Measurements from ENCODE around the gene TREX2. TPM values are rescaled to one million over a fixed set of nuclear protein-coding genes. Genes with fewer than 3 reads are reported as not detected.

Gene TREX2
- total RNA-seq, 4 donors from 2014 or later = 1.1 to 3.1 (median 3.0) TPM; not detected in 1

- Histone ChIP-seq H3K27ac (peak within 1 kb of the TSS; percentile 64 to 83 (median 72)), H3K4me1 (peaks cover 0 to 13% (median 2%) of the 10 kb centered on the region in 4 donors), H3K4me3 (peak within 1 kb of the TSS; percentile 57 to 81 (median 60)), H3K27me3 (no peaks in the 10 kb centered on the region), H3K36me3 (no peaks in the 10 kb centered on the region), H3K9me3 (no peaks in the 10 kb centered on the region)
- TF ChIP-seq POLR2A (IDR thresholded peaks at IDR 0.05) = no peak
- TF ChIP-seq, protein P1, sequence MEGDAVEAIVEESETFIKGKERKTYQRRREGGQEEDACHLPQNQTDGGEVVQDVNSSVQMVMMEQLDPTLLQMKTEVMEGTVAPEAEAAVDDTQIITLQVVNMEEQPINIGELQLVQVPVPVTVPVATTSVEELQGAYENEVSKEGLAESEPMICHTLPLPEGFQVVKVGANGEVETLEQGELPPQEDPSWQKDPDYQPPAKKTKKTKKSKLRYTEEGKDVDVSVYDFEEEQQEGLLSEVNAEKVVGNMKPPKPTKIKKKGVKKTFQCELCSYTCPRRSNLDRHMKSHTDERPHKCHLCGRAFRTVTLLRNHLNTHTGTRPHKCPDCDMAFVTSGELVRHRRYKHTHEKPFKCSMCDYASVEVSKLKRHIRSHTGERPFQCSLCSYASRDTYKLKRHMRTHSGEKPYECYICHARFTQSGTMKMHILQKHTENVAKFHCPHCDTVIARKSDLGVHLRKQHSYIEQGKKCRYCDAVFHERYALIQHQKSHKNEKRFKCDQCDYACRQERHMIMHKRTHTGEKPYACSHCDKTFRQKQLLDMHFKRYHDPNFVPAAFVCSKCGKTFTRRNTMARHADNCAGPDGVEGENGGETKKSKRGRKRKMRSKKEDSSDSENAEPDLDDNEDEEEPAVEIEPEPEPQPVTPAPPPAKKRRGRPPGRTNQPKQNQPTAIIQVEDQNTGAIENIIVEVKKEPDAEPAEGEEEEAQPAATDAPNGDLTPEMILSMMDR (IDR thresholded peaks at IDR 0.05) = peak; percentile 35 to 66 (median 64)
- peak; percentile 80 to 93 (median 91) for DNase-seq
Measured at GRCh38 chrX:153470411-153471363, 24.8 kb upstream of the TREX2 start, which contains the start of gene HAUS7. HAUS7 (minus strand) TSS chrX:153470576; CDS start chrX:153470557, 19 bp downstream.

DNA sequence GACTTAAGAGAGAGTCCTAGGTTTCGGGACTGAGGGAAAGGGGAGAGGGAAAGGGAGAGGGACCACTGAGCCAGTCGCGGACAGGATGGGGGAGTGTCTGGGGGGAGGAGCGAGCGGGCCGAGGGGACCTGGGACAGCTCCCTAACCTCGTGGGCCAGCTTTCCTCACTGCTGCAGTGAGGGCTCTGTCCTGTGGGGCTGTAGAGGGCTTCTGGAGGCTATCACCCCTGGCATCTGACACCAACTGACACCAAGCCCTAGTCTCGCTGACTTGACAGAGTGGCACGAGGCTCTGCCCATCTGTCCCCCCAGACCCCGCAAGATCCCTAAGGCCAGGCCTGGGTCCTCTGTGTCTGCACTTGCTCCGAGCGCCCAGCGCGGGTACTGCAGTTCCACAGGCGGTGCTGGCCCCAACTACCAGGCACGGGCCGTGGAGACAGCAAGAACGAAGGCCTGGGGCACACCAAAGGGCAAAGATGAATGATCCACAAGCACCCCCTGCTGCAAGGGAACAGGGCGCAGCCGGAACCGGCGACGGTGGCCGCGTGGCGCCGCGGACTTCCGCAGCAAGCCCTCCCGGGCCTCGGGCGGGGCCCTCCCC, 24.1 kb upstream of the TREX2 start:
- peak in 2 of 3 donors; percentile 22 to 71 for DNase-seq
- peak overlapping the region; percentile 57 to 81 (median 60) for H3K4me3 ChIP-seq
- no peaks in the 10 kb centered on the region for H3K9me3 ChIP-seq
- no peaks in the 10 kb centered on the region for H3K36me3 ChIP-seq
- no peaks in the 10 kb centered on the region for H3K27me3 ChIP-seq
- H3K27ac ChIP-seq = peak overlapping the region; percentile 64 to 83 (median 72)
- peaks cover 0 to 13% (median 0%) of the 10 kb centered on the region in 4 donors for H3K4me1 ChIP-seq
- TF ChIP-seq, protein P1 (IDR thresholded peaks at IDR 0.05) = peak in 3 of 6 experiments; percentile 18 to 33 (median 22)
- TF ChIP-seq POLR2A (IDR thresholded peaks at IDR 0.05) = no peak

DNA sequence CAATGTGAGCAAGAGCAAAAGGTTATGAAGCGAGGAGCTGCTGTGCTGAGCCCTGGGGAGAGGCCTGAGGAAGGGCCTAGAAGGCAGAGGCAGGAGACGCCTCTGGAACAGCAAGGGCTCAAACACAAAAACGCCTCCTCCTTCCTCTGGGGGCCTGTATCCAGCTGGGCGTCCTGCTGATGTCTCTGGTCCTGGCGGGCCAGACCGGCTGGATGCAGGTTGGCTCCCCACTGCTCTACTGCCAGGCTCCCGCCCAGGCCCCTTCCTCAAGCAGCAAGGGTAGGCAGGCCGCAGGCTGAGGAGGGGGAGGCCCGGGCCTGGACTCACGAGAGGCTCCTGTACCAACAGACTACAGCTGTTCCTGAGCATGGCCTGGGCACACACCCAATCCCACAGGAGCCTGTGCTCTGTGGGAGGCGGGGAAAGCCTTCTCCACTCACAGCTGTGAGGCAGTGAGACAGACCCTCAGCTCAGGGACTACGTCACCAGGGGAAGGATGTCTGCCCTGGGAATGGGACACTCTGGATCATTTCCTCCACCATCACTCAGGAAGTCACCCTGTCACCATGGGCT, 22.2 kb upstream of the TREX2 start:
- no peak overlapping the region for H3K4me3 ChIP-seq
- no peaks in the 10 kb centered on the region for H3K9me3 ChIP-seq
- TF ChIP-seq, protein P1 (IDR thresholded peaks at IDR 0.05) = no peak
- TF ChIP-seq POLR2A (IDR thresholded peaks at IDR 0.05) = no peak
- DNase-seq = no peak
- peaks cover 0 to 13% (median 0%) of the 10 kb centered on the region in 4 donors for H3K4me1 ChIP-seq
- no peak overlapping the region for H3K27ac ChIP-seq
- H3K27me3 ChIP-seq = no peaks in the 10 kb centered on the region
- H3K36me3 ChIP-seq = no peaks in the 10 kb centered on the region

- DNase-seq = no peak
- TF ChIP-seq, protein P1 (IDR thresholded peaks at IDR 0.05) = no peak
- TF ChIP-seq POLR2A (IDR thresholded peaks at IDR 0.05) = no peak
- Histone ChIP-seq H3K36me3 (no peaks in the 10 kb centered on the region), H3K4me3 (no peak overlapping the region), H3K9me3 (no peaks in the 10 kb centered on the region), H3K27ac (no peak overlapping the region), H3K27me3 (no peaks in the 10 kb centered on the region), H3K4me1 (peaks cover 0 to 13% (median 0%) of the 10 kb centered on the region in 4 donors)
Measured at GRCh38 chrX:153465691-153466380, 20.0 kb upstream of the TREX2 start.

DNA sequence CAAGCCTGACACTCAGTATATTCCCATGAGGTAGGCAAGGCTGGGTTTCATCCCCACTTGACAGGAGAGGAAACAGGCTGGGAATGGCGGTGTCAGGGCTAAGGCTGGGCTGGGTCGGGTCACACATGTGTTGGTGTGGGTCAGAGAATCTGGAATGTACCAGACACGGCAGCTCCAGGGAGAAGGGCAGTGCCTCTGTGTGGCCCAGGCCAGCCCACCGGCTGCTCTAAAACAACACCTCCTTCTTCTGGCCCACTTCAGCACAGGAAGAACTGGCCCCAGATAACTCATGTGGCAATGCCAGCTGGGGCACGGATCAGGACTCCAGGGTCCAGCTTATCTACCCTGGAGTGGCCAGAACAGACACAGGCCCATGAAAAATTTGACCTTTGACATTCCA, 18.3 kb upstream of the TREX2 start:
- TF ChIP-seq POLR2A (IDR thresholded peaks at IDR 0.05) = no peak
- TF ChIP-seq, protein P1 (IDR thresholded peaks at IDR 0.05) = no peak
- H3K9me3 ChIP-seq = no peaks in the 10 kb centered on the region
- H3K4me1 ChIP-seq = peaks cover 0 to 5% (median 0%) of the 10 kb centered on the region in 4 donors
- no peaks in the 10 kb centered on the region for H3K27me3 ChIP-seq
- H3K4me3 ChIP-seq = no peak overlapping the region
- DNase-seq = no peak
- no peak overlapping the region for H3K27ac ChIP-seq
- no peaks in the 10 kb centered on the region for H3K36me3 ChIP-seq

Data from Peyer's patch (tissue), 4 donors.